ENCODE measurements around the gene PTK7.
"Not testable (repeated sequence)": the region's sequence is repeated elsewhere in the genome, so short reads cannot be mapped to it uniquely, and the experiment has no call there.

The PTK7 gene

DNA sequence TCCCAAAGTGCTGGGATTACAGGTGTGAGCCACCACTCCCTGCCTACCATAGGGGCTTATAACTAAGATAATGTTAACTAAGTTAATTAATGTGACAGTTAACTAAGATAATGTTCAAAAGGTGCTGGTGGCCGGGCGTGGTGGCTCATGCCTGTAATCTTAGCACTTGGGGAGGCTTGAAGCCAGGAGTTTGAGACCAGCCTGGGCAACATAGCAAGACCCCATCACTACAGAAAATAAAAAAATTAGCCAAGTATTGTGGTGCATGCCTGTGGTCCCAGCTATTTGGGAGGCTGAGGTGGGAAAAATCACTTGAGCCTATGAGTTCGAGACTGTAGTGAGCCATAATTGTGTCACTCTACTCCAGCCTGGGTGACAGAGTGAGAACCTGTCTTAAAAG lies 62.2 kb downstream of the PTK7 start:
- no peaks in the 10 kb centered on the region for H3K27me3 ChIP-seq (ENCODE audit: control insufficient read depth, insufficient read depth, low read length)
- no peak overlapping the region for H3K4me2 ChIP-seq (ENCODE audit: low read length)

DNA sequence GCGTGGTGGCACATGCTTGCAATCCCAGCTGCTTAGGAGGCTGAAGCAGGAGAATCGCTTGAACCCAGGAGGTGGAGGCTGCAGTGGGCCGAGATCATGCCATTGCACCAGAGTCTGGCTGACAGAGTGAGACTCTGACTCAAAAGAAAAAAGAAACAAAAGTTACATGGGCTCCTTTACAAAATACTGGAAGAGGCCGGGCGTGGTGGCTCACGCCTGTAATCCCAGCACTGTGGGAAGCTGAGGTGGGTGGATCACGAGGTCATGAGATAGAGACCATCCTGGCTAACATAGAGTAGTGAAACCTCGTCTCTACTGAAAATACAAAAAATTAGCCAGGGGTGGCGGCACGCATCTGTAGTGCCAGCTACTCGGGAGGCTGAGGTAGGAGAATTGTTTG lies 63.9 kb downstream of the PTK7 start:
- H3K9ac ChIP-seq; H3K27me3 ChIP-seq (ENCODE audit: control insufficient read depth, insufficient read depth, low read length); H3K4me1 ChIP-seq; H3K4me3 ChIP-seq (ENCODE audit: low read depth, low read length); H2AFZ ChIP-seq; H3K4me2 ChIP-seq (ENCODE audit: low read length); H3K9me3 ChIP-seq (ENCODE audit: control insufficient read depth, low read length); H3K79me2 ChIP-seq; H3K36me3 ChIP-seq (ENCODE audit: control insufficient read depth, insufficient read depth, low read length); H3K27ac ChIP-seq: not testable (repeated sequence)

More for the DNA sequence above, 62.2 kb downstream of the PTK7 start:
- Histone ChIP-seq H3K79me2 (no peaks in the 10 kb centered on the region), H3K36me3 (ENCODE audit: control insufficient read depth, insufficient read depth, low read length) (no peaks in the 10 kb centered on the region), H3K27ac (no peak overlapping the region), H3K9ac (no peak overlapping the region), H3K4me3 (ENCODE audit: low read depth, low read length) (no peak overlapping the region), H3K4me1 (peaks cover 1% of the 10 kb centered on the region), H3K9me3 (ENCODE audit: control insufficient read depth, low read length) (no peaks in the 10 kb centered on the region), H2AFZ (no peak overlapping the region)
- TF ChIP-seq, protein P1, sequence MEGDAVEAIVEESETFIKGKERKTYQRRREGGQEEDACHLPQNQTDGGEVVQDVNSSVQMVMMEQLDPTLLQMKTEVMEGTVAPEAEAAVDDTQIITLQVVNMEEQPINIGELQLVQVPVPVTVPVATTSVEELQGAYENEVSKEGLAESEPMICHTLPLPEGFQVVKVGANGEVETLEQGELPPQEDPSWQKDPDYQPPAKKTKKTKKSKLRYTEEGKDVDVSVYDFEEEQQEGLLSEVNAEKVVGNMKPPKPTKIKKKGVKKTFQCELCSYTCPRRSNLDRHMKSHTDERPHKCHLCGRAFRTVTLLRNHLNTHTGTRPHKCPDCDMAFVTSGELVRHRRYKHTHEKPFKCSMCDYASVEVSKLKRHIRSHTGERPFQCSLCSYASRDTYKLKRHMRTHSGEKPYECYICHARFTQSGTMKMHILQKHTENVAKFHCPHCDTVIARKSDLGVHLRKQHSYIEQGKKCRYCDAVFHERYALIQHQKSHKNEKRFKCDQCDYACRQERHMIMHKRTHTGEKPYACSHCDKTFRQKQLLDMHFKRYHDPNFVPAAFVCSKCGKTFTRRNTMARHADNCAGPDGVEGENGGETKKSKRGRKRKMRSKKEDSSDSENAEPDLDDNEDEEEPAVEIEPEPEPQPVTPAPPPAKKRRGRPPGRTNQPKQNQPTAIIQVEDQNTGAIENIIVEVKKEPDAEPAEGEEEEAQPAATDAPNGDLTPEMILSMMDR (IDR thresholded peaks at IDR 0.05) = no peak

DNA sequence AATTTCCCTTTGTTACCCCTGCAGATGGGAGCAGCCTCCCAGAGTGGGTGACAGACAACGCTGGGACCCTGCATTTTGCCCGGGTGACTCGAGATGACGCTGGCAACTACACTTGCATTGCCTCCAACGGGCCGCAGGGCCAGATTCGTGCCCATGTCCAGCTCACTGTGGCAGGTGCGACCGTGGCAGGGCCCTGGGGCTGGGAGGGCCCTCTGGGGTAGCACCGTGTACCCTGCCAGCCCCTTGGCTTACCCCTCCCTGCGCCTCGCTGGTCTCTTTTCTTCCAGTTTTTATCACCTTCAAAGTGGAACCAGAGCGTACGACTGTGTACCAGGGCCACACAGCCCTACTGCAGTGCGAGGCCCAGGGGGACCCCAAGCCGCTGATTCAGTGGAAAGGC lies 65.5 kb downstream of the PTK7 start:
- no peak overlapping the region for H3K4me2 ChIP-seq (ENCODE audit: low read length)
- H3K4me3 ChIP-seq (ENCODE audit: low read depth, low read length) = no peak overlapping the region
- no peaks in the 10 kb centered on the region for H3K79me2 ChIP-seq
- no peaks in the 10 kb centered on the region for H3K27me3 ChIP-seq (ENCODE audit: control insufficient read depth, insufficient read depth, low read length)
- H3K27ac ChIP-seq = no peak overlapping the region
- peaks cover 3% of the 10 kb centered on the region for H3K4me1 ChIP-seq
- TF ChIP-seq, protein P1 (IDR thresholded peaks at IDR 0.05) = no peak
- H3K9me3 ChIP-seq (ENCODE audit: control insufficient read depth, low read length) = no peaks in the 10 kb centered on the region
- no peak overlapping the region for H3K9ac ChIP-seq
- no peaks in the 10 kb centered on the region for H3K36me3 ChIP-seq (ENCODE audit: control insufficient read depth, insufficient read depth, low read length)
- H2AFZ ChIP-seq = no peak overlapping the region

DNA sequence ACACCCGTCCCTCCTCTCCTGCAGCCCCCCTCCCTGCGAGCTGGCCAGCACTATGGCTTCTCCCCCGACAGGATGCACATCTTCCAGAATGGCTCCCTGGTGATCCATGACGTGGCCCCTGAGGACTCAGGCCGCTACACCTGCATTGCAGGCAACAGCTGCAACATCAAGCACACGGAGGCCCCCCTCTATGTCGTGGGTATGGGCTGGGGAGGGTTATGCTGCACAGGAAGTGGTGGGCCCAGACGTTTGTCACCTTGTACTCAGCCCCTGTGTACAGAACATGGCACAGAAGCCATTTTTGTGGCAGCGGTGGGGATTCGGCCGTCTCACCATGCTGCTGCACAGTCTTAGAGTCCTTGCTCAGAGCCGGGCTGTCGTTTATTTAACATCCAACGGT lies 66.0 kb downstream of the PTK7 start:
- Histone ChIP-seq H3K4me1 (peaks cover 3% of the 10 kb centered on the region), H3K36me3 (ENCODE audit: control insufficient read depth, insufficient read depth, low read length) (no peaks in the 10 kb centered on the region), H3K27ac (no peak overlapping the region), H3K27me3 (ENCODE audit: control insufficient read depth, insufficient read depth, low read length) (no peaks in the 10 kb centered on the region), H3K9me3 (ENCODE audit: control insufficient read depth, low read length) (no peaks in the 10 kb centered on the region), H3K4me3 (ENCODE audit: low read depth, low read length) (no peak overlapping the region), H3K9ac (no peak overlapping the region), H2AFZ (no peak overlapping the region), H3K4me2 (ENCODE audit: low read length) (no peak overlapping the region), H3K79me2 (no peaks in the 10 kb centered on the region)
- TF ChIP-seq, protein P1 (IDR thresholded peaks at IDR 0.05) = no peak

DNA sequence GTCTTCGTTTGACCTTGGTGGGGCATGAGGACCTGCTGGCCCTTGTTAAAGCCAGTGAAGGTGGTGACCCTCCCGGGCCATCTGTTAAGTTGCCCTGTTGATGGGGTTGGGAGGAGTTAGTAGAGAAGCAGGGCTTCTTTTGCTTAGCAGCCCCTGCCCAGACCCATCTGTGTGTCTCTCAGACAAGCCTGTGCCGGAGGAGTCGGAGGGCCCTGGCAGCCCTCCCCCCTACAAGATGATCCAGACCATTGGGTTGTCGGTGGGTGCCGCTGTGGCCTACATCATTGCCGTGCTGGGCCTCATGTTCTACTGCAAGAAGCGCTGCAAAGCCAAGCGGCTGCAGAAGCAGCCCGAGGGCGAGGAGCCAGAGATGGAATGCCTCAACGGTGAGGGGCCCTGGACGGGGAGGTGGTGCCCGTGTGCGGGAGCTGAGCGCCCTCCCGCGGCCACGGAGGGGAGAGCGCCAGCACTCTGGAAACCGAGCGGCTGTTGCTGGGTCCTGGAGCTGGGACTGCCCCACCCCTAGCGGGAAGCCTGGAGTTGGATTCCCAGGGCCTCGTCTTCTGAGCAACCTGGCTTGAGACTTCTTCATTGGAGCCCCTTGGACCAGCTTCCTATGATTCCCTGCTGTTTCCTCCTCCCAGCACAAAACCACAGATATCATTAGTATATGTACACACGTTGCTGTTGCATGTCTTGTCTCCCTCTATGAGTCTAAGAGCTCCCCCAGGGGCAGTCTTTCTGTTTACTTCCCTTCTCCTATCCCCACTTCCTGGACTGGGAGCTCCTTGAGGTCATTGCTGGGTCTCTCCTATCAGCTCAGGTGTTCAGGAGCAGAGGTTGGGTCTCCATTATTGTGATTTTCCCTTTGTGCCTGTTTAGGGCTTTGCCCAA lies 67.4 kb downstream of the PTK7 start:
- H3K4me1 ChIP-seq = peaks cover 3% of the 10 kb centered on the region
- H3K4me3 ChIP-seq (ENCODE audit: low read depth, low read length) = no peak overlapping the region
- H3K79me2 ChIP-seq = no peaks in the 10 kb centered on the region
- H3K9me3 ChIP-seq (ENCODE audit: control insufficient read depth, low read length) = no peaks in the 10 kb centered on the region
- no peak overlapping the region for H3K4me2 ChIP-seq (ENCODE audit: low read length)
- TF ChIP-seq, protein P1 (IDR thresholded peaks at IDR 0.05) = peak; percentile 89
- H2AFZ ChIP-seq = peak overlapping the region; percentile 61
- no peak overlapping the region for H3K27ac ChIP-seq
- H3K9ac ChIP-seq = no peak overlapping the region
- no peaks in the 10 kb centered on the region for H3K36me3 ChIP-seq (ENCODE audit: control insufficient read depth, insufficient read depth, low read length)
- H3K27me3 ChIP-seq (ENCODE audit: control insufficient read depth, insufficient read depth, low read length) = no peaks in the 10 kb centered on the region

Measured in parathyroid adenoma (tissue), 2 donors.